ENCODE data around the gene JMY.

The JMY gene

GRCh38 chr5:79301046-79301712 lies 65.2 kb downstream of the JMY start:
- in situ Hi-C loops (cut with MboI; ENCODE audit: low sequenced_read_pairs, unreplicated experiment): no loop called here
- no peak for DNase-seq (ENCODE audit: low spot score)

GRCh38 chr5:79302454-79302853 lies 66.5 kb downstream of the JMY start:
- TF ChIP-seq CTCF (IDR thresholded peaks at IDR 0.05; ENCODE audit: borderline replicate concordance, control extremely low read depth, extremely low read depth, insufficient read depth, missing control alignments): no peak
- in situ Hi-C loops (cut with MboI; ENCODE audit: low sequenced_read_pairs, unreplicated experiment): no loop called here

More at GRCh38 chr5:79301046-79301712, 65.2 kb downstream of the JMY start:
- no peak for TF ChIP-seq CTCF (IDR thresholded peaks at IDR 0.05; ENCODE audit: borderline replicate concordance, control extremely low read depth, extremely low read depth, insufficient read depth, missing control alignments)

GRCh38 chr5:79305706-79306105 lies 69.8 kb downstream of the JMY start:
- no peak for DNase-seq (ENCODE audit: low spot score)
- in situ Hi-C loops (cut with MboI; ENCODE audit: low sequenced_read_pairs, unreplicated experiment): no loop called here
- TF ChIP-seq CTCF (IDR thresholded peaks at IDR 0.05; ENCODE audit: borderline replicate concordance, control extremely low read depth, extremely low read depth, insufficient read depth, missing control alignments): no peak

More at GRCh38 chr5:79302454-79302853, 66.5 kb downstream of the JMY start:
- no peak for DNase-seq (ENCODE audit: low spot score)

- TF ChIP-seq CTCF (IDR thresholded peaks at IDR 0.05; ENCODE audit: borderline replicate concordance, control extremely low read depth, extremely low read depth, insufficient read depth, missing control alignments): no peak
- DNase-seq (ENCODE audit: low spot score): no peak
- in situ Hi-C loops (cut with MboI; ENCODE audit: low sequenced_read_pairs, unreplicated experiment): no loop called here
These were observed 83.1 kb downstream of the JMY start for GRCh38 chr5:79318935-79319614.

GRCh38 chr5:79329453-79329852 lies 93.5 kb downstream of the JMY start:
- DNase-seq (ENCODE audit: low spot score): no peak
- in situ Hi-C loops (cut with MboI; ENCODE audit: low sequenced_read_pairs, unreplicated experiment): no loop called here
- no peak for TF ChIP-seq CTCF (IDR thresholded peaks at IDR 0.05; ENCODE audit: borderline replicate concordance, control extremely low read depth, extremely low read depth, insufficient read depth, missing control alignments)

GRCh38 chr5:79330071-79330470 lies 94.1 kb downstream of the JMY start:
- TF ChIP-seq CTCF (IDR thresholded peaks at IDR 0.05; ENCODE audit: borderline replicate concordance, control extremely low read depth, extremely low read depth, insufficient read depth, missing control alignments): no peak
- in situ Hi-C loops (cut with MboI; ENCODE audit: low sequenced_read_pairs, unreplicated experiment): no loop called here
- no peak for DNase-seq (ENCODE audit: low spot score)
